ENCODE data around the gene ARID1B.

The ARID1B gene

DNA sequence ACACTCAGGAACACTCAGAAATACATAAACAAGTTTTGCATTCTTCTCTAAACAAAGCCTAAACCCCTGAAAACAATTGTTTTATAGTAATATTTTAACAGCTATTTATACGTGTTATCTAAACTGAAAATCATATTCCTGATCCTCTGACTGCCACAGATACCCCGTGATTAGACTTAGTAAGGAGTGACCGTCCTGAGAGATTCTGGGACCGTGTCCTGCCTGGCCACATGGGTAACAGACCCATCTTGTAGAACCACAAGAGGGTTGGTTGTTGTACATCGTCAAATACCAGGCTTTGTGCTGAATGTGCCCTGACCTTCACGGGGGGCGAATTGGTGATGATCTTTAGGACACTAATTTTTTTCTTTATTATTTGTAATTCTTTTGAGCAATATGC is 331.7 kb downstream of the ARID1B start:
- no peak overlapping the region for H3K23ac ChIP-seq (ENCODE audit: low read depth, low read length, poor library complexity)
- no peaks in the 10 kb centered on the region for H3K27me3 ChIP-seq (ENCODE audit: control insufficient read depth in 3 of 3, insufficient read depth in 3 of 3, low read depth in 1 of 3, low read length in 3 of 3)
- H2BK5ac ChIP-seq (ENCODE audit: low read length), result no peak overlapping the region
- no peak overlapping the region for H3K14ac ChIP-seq (ENCODE audit: low read length)
- H3K4me3 ChIP-seq (ENCODE audit: low read length in 2 of 2), result no peak overlapping the region
- no peak overlapping the region for H2AK5ac ChIP-seq (ENCODE audit: low read depth, low read length)
- peaks cover 0 to 4% of the 10 kb centered on the region in 2 donors for H3K4me1 ChIP-seq (ENCODE audit: control insufficient read depth in 2 of 2, insufficient read depth in 1 of 2, low read depth in 1 of 2, low read length in 2 of 2)
- H3K4me2 ChIP-seq (ENCODE audit: insufficient read depth, low read length, poor library complexity, severe bottlenecking), result no peak overlapping the region
- no peak overlapping the region for H4K8ac ChIP-seq (ENCODE audit: low read depth, low read length)
- no peaks in the 10 kb centered on the region for H3K79me1 ChIP-seq (ENCODE audit: low read depth, low read length)
- H3K4ac ChIP-seq (ENCODE audit: low read length), result no peak overlapping the region
- no peak overlapping the region for H3K9ac ChIP-seq (ENCODE audit: low read depth, low read length, poor library complexity)
- no peak overlapping the region for H2BK12ac ChIP-seq (ENCODE audit: low read length)
- H3K18ac ChIP-seq (ENCODE audit: low read length), result no peak overlapping the region
- H3K27ac ChIP-seq (replicated peaks; ENCODE audit: low read length), result no peak overlapping the region
- H3K9me3 ChIP-seq (replicated peaks in 1 of 2; ENCODE audit: control insufficient read depth in 2 of 2, insufficient read depth in 1 of 2, low read depth in 1 of 2, low read length in 2 of 2), result peaks cover 0 to 2% of the 10 kb centered on the region in 2 donors
- no peak overlapping the region for H4K91ac ChIP-seq (ENCODE audit: low read depth, low read length, poor library complexity)
- H2BK120ac ChIP-seq (ENCODE audit: low read depth, low read length), result no peak overlapping the region
- no peak overlapping the region for H2AFZ ChIP-seq (ENCODE audit: low read length)
- H3K36me3 ChIP-seq (replicated peaks in 1 of 2; ENCODE audit: control insufficient read depth in 2 of 2, insufficient read depth in 2 of 2, low read length in 2 of 2), result peaks cover 2 to 29% of the 10 kb centered on the region in 2 donors
- no peak overlapping the region for H2BK15ac ChIP-seq (ENCODE audit: low read length)
- WGBS, 2 donors (ENCODE audit: extremely low coverage in 2 of 2, insufficient read length in 2 of 2, insufficient replicate concordance in 1 of 2), result no CpG with 5 or more reads among the region's 7 CpGs
- no peak for DNase-seq (ENCODE audit: low spot score)

DNA sequence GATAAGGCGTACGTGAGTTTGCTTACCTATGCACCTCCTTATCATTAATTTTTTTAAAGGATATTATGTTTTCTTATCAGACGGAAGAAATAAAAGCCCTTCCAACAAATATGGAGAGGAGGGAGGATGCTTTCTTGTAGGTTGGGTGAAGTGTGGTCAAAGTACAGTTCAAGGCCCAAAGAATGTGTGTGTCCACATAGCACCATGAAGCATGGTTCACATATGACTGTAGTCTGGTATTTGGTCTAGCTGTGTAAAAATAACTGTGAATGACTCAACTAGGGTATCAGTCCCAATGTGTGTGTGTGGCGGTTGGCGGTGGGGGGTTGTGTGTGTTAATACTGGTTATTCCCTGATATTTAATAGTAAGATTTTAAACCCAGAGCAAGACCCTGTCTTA is 333.4 kb downstream of the ARID1B start:
- H2BK15ac ChIP-seq (ENCODE audit: low read length), result no peak overlapping the region
- H3K36me3 ChIP-seq (replicated peaks in 1 of 2; ENCODE audit: control insufficient read depth in 2 of 2, insufficient read depth in 2 of 2, low read length in 2 of 2), result peaks cover 3 to 33% of the 10 kb centered on the region in 2 donors
- H3K9me3 ChIP-seq (replicated peaks in 1 of 2; ENCODE audit: control insufficient read depth in 2 of 2, insufficient read depth in 1 of 2, low read depth in 1 of 2, low read length in 2 of 2), result no peaks in the 10 kb centered on the region
- no peak overlapping the region for H4K8ac ChIP-seq (ENCODE audit: low read depth, low read length)
- H2BK120ac ChIP-seq (ENCODE audit: low read depth, low read length), result no peak overlapping the region
- H3K4ac ChIP-seq (ENCODE audit: low read length), result no peak overlapping the region
- no peaks in the 10 kb centered on the region for H3K27me3 ChIP-seq (ENCODE audit: control insufficient read depth in 3 of 3, insufficient read depth in 3 of 3, low read depth in 1 of 3, low read length in 3 of 3)
- no CpG with 5 or more reads among the region's 5 CpGs for WGBS, 2 donors (ENCODE audit: extremely low coverage in 2 of 2, insufficient read length in 2 of 2, insufficient replicate concordance in 1 of 2)
- H3K14ac ChIP-seq (ENCODE audit: low read length), result no peak overlapping the region
- no peak overlapping the region for H2AK5ac ChIP-seq (ENCODE audit: low read depth, low read length)
- H2BK12ac ChIP-seq (ENCODE audit: low read length), result no peak overlapping the region
- H3K4me3 ChIP-seq (ENCODE audit: low read length in 2 of 2), result no peak overlapping the region
- H3K27ac ChIP-seq (replicated peaks; ENCODE audit: low read length), result no peak overlapping the region
- H2BK5ac ChIP-seq (ENCODE audit: low read length), result no peak overlapping the region
- H3K9ac ChIP-seq (ENCODE audit: low read depth, low read length, poor library complexity), result no peak overlapping the region
- H4K91ac ChIP-seq (ENCODE audit: low read depth, low read length, poor library complexity), result no peak overlapping the region
- H3K4me2 ChIP-seq (ENCODE audit: insufficient read depth, low read length, poor library complexity, severe bottlenecking), result no peak overlapping the region
- H3K23ac ChIP-seq (ENCODE audit: low read depth, low read length, poor library complexity), result no peak overlapping the region
- no peaks in the 10 kb centered on the region for H3K79me1 ChIP-seq (ENCODE audit: low read depth, low read length)
- no peak overlapping the region for H2AFZ ChIP-seq (ENCODE audit: low read length)
- H3K4me1 ChIP-seq (ENCODE audit: control insufficient read depth in 2 of 2, insufficient read depth in 1 of 2, low read depth in 1 of 2, low read length in 2 of 2), result peaks cover 0 to 4% of the 10 kb centered on the region in 2 donors
- no peak overlapping the region for H3K18ac ChIP-seq (ENCODE audit: low read length)
- DNase-seq (ENCODE audit: low spot score), result no peak

DNA sequence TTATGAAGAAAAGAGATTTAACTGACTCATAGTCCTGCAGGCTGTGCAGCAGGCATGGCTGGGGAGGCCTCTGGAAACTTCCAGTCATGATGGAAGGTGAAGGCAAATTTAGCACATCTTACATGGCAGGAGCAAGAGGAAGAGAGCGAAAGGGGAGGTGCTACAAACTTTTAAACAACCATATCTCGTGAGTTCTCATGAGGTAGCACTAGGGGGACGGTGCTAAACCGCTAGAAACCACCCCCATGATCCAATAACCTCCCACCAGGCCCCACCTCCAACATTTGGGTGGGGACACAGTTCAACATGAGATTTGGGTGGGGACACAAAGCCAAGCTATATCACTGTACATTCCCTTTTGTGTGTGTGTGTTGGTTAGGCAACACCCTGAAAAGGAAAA is 336.2 kb downstream of the ARID1B start:
- DNase-seq (ENCODE audit: low spot score), result no peak

DNA sequence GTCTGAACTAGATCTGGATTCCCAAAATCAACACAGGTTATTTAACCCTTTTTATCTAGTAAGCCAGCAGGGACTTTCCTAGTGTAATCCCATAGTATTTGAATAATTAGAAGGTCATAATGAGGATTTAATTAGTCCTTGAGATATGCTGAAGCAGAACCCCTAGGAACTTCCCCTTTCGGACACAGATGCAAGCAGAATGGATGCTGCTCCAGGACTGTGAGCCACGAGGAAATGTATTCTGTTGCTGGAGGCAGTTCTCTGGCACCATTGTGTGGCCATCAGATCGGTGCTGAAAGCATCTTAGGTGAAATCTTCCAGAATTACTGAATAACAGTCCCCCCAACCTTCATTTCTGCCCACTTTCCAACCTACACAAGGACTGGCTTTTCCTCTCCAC is 339.2 kb downstream of the ARID1B start:
- H2AFZ ChIP-seq (ENCODE audit: low read length), result no peak overlapping the region
- H3K9me3 ChIP-seq (replicated peaks in 1 of 2; ENCODE audit: control insufficient read depth in 2 of 2, insufficient read depth in 1 of 2, low read depth in 1 of 2, low read length in 2 of 2), result no peaks in the 10 kb centered on the region
- no peak overlapping the region for H3K4ac ChIP-seq (ENCODE audit: low read length)
- no peak overlapping the region for H3K18ac ChIP-seq (ENCODE audit: low read length)
- no peak overlapping the region for H2BK12ac ChIP-seq (ENCODE audit: low read length)
- H3K27me3 ChIP-seq (ENCODE audit: control insufficient read depth in 3 of 3, insufficient read depth in 3 of 3, low read depth in 1 of 3, low read length in 3 of 3), result no peaks in the 10 kb centered on the region
- WGBS, 2 donors (ENCODE audit: extremely low coverage in 2 of 2, insufficient read length in 2 of 2, insufficient replicate concordance in 1 of 2), result no CpG with 5 or more reads among the region's 3 CpGs
- no peak overlapping the region for H3K4me3 ChIP-seq (ENCODE audit: low read length in 2 of 2)
- H2BK15ac ChIP-seq (ENCODE audit: low read length), result no peak overlapping the region
- DNase-seq (ENCODE audit: low spot score), result no peak
- no peak overlapping the region for H2BK120ac ChIP-seq (ENCODE audit: low read depth, low read length)
- no peak overlapping the region for H3K9ac ChIP-seq (ENCODE audit: low read depth, low read length, poor library complexity)
- H4K91ac ChIP-seq (ENCODE audit: low read depth, low read length, poor library complexity), result no peak overlapping the region
- no peak overlapping the region for H2BK5ac ChIP-seq (ENCODE audit: low read length)
- H3K4me1 ChIP-seq (ENCODE audit: control insufficient read depth in 2 of 2, insufficient read depth in 1 of 2, low read depth in 1 of 2, low read length in 2 of 2), result no peaks in the 10 kb centered on the region
- no peak overlapping the region for H3K27ac ChIP-seq (replicated peaks; ENCODE audit: low read length)
- no peak overlapping the region for H3K4me2 ChIP-seq (ENCODE audit: insufficient read depth, low read length, poor library complexity, severe bottlenecking)
- H3K14ac ChIP-seq (ENCODE audit: low read length), result no peak overlapping the region
- peaks cover 3% of the 10 kb centered on the region for H3K79me1 ChIP-seq (ENCODE audit: low read depth, low read length)
- H3K23ac ChIP-seq (ENCODE audit: low read depth, low read length, poor library complexity), result no peak overlapping the region
- no peak overlapping the region for H2AK5ac ChIP-seq (ENCODE audit: low read depth, low read length)
- no peak overlapping the region for H4K8ac ChIP-seq (ENCODE audit: low read depth, low read length)
- H3K36me3 ChIP-seq (replicated peaks in 1 of 2; ENCODE audit: control insufficient read depth in 2 of 2, insufficient read depth in 2 of 2, low read length in 2 of 2), result peaks cover 3 to 28% of the 10 kb centered on the region in 2 donors

More for the DNA sequence above, 336.2 kb downstream of the ARID1B start:
- Histone ChIP-seq H4K91ac (ENCODE audit: low read depth, low read length, poor library complexity) (no peak overlapping the region), H2AK5ac (ENCODE audit: low read depth, low read length) (no peak overlapping the region), H2BK15ac (ENCODE audit: low read length) (no peak overlapping the region), H4K8ac (ENCODE audit: low read depth, low read length) (no peak overlapping the region), H3K4me1 (ENCODE audit: control insufficient read depth in 2 of 2, insufficient read depth in 1 of 2, low read depth in 1 of 2, low read length in 2 of 2) (no peaks in the 10 kb centered on the region), H2BK12ac (ENCODE audit: low read length) (no peak overlapping the region), H3K9ac (ENCODE audit: low read depth, low read length, poor library complexity) (no peak overlapping the region), H3K14ac (ENCODE audit: low read length) (no peak overlapping the region), H2BK120ac (ENCODE audit: low read depth, low read length) (no peak overlapping the region), H2AFZ (ENCODE audit: low read length) (no peak overlapping the region), H2BK5ac (ENCODE audit: low read length) (no peak overlapping the region), H3K4me3 (ENCODE audit: low read length in 2 of 2) (no peak overlapping the region), H3K36me3 (replicated peaks in 1 of 2; ENCODE audit: control insufficient read depth in 2 of 2, insufficient read depth in 2 of 2, low read length in 2 of 2) (peaks cover 3 to 33% of the 10 kb centered on the region in 2 donors), H3K23ac (ENCODE audit: low read depth, low read length, poor library complexity) (no peak overlapping the region), H3K18ac (ENCODE audit: low read length) (no peak overlapping the region), H3K9me3 (replicated peaks in 1 of 2; ENCODE audit: control insufficient read depth in 2 of 2, insufficient read depth in 1 of 2, low read depth in 1 of 2, low read length in 2 of 2) (no peaks in the 10 kb centered on the region), H3K27me3 (ENCODE audit: control insufficient read depth in 3 of 3, insufficient read depth in 3 of 3, low read depth in 1 of 3, low read length in 3 of 3) (no peaks in the 10 kb centered on the region), H3K79me1 (ENCODE audit: low read depth, low read length) (no peaks in the 10 kb centered on the region), H3K4ac (ENCODE audit: low read length) (no peak overlapping the region), H3K4me2 (ENCODE audit: insufficient read depth, low read length, poor library complexity, severe bottlenecking) (no peak overlapping the region), H3K27ac (replicated peaks; ENCODE audit: low read length) (no peak overlapping the region)
- no CpG with 5 or more reads among the region's 4 CpGs for WGBS, 2 donors (ENCODE audit: extremely low coverage in 2 of 2, insufficient read length in 2 of 2, insufficient replicate concordance in 1 of 2)
